NOMO-1 treated with dmso at 0.1 percent for 144 hours (cell line): ENCODE results near the gene CAB39L.
"Not testable (repeated sequence)": the region's sequence is repeated elsewhere in the genome, so short reads cannot be mapped to it uniquely, and the experiment has no call there.

ENCODE experiments used
- DNase-seq: peaks from one replicate; lab custom pipeline; 2025; ENCODE audit not compliant: unreplicated experiment; lab: John Stamatoyannopoulos, UW

CAB39L gene

DNA sequence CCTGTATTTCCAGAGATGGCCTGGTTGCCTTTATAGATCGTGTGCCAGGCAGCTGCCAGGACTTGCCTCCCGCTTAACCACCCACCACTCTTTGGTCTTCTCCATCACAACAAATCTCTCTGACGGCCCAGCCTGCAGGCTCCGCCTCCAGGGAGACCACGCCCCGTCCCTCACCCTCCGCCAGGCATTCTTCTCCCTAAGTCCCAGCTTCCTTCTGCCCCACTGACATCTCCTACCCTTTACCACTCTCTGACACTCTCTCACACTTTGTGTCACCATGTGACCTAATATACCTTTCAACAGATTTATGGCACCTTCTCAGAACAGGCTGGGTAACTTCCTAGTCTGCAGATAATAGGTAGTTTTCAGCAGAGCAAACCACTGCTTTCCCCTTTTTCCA, 95.1 kb downstream of the CAB39L start:
- DNase-seq, result no peak

DNA sequence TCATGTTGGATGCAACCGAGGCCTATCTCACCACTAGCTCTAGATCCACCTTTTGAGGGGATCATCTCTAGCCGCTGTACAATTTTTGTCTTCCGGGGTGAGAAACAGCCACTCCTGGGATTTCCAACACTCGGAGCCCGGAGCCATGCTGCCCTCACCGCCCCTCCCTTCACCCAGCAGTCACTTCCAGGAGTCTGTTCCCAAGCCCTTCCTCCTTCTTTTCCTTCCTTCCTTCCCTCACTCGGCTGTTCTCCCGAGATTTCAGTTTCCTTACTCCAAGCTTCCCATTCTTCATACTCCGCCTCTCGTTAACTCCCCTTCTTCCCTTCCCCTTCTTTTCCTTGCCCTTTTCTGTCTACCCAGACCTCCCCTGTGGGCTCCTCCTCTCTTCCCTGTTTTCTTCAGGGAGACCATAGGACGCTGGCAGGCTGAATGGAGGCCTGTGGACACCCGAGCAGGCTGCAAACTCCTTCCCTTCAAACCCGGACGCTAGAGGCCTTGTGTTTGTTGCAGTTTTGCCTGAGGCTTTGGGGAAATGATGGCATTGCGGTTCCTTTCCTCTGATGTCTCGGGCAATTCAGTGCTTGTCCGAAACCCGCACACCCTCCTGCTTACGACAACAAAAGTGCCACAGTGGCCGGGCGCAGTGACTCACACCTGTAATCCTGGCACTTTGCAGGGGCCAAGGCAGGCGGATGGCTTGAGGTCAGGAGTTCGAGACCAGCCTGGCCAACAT, 96.0 kb downstream of the CAB39L start:
- no peak for DNase-seq

DNA sequence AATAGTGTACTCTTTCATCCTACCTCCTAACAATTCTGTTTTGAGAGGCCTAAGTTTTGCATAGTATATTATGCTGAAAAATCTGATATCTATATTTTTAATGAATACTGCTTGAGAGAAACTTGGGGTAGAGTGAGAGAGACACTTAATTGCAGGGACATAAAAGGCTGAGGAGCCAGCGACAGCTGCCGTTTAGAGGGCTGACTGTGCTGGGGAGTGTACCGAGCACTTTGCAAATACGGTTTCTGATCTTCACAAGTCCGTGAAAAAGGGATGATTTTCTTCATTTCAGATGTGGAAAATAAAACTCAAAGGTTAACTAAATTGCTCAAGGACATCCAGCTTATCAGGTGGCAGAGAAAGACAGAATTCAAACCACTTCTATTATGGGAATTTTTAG, 97.4 kb downstream of the CAB39L start:
- DNase-seq, result no peak

DNA sequence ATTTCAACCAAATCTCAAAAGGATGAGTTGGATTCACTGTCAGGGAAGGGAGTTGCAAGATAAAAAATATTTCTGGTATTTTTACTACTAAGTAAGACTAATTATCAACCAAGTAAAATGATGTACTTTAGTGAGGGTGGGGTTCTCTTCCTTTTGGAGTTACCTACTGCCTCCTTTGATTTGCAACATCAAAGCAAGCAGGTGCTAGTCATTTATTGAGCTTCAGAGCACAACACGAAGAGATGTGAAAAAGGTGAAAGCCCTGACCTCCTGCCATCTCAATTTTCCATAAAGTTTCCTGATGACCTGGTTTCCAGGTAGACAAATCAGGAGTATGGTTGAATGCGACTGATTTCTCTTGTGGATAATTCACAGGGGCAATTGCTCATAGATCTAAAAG, 100.1 kb downstream of the CAB39L start:
- no peak for DNase-seq

DNA sequence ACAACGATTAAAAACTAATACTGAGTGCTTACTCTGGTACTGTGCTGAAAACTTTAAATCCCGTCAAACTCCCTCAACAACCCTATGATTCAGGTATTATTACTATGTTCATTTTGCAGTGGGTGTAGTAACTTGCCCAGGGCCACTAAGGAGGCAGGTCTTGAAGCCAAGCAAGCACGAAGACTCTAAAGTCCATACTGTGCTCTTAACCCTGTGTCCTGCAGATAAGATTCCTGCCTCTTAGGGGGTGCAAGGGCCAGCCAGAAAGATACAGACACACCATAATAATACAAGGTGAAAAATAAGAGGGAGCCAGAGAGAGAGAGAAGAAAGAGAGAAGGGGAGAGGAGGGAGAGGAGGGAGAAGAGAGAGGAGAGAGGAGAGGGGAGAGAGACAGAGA, 100.6 kb downstream of the CAB39L start:
- no peak for DNase-seq

DNA sequence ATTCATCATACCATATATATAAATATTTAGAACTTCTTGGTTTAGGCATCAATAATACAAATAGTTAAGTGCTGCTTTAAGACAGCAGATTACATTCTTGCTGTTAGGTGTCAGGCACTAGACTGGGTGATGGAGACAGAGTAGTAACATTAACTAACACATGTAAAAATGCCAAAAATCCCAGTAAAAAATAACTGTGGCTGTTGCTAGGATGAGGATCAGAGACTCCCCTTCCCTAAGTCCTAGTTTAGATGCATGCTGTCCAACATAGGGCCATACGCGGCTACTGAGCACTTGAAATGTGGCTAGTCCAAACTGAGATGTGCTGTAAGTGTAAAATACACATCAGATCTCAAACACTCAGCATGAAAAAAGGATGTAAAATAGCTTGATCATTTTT, 101.4 kb downstream of the CAB39L start:
- no peak for DNase-seq

DNA sequence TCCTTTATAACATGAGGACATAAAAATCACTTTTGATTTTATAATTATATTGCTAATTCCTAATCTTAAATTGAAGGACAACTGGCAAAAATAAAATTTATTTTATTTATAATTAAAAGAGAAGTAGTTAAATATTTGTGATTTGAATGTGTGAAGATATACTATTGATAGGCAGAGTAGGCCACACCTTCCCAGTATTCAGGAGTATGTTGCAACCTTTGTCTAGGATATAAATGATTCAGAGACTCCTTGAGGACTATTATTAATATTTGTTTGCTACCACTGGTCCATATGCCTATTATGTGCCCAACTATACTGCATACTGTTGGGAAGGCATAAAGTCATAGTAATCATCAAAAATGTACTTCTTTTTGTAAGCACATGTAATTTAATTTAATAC, 101.9 kb downstream of the CAB39L start:
- DNase-seq, result no peak

DNA sequence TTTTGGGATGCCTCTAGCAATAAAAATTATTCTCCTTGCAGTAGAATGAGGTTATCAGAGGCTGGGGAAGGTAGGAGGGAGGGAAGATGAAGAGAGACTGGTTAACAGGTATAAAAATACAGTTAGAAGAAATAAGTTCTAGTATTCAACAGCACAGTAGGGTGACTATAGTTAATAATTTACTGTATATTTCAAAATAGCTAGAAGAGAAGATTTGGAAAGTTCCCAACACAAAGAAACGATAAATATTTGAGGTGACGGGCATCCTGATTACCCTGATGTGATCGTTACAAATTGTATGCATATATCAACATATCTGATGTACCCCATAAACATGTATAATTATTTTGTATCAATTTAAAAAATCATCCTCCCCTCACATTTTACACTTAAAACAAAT, 102.3 kb downstream of the CAB39L start:
- no peak for DNase-seq

DNA sequence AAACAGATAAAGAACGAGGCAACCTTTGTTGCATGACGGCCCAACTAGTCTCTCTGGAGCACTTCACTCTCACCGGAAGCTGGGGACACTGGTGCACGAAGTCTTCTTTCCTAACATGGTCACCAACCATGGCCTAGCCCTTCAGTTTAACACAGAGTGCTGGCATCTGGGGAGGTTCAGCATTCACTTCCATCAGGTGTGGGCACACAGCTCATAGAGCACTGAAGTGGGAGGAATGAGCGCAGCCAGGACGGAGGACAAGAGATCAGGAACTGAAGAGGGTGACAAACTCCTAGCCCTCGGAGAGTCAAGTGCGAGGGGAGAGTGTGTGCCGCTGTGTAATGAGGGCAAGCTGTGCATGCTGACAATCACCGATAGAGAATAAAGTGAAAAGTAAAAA, 103.7 kb downstream of the CAB39L start:
- no peak for DNase-seq

DNA sequence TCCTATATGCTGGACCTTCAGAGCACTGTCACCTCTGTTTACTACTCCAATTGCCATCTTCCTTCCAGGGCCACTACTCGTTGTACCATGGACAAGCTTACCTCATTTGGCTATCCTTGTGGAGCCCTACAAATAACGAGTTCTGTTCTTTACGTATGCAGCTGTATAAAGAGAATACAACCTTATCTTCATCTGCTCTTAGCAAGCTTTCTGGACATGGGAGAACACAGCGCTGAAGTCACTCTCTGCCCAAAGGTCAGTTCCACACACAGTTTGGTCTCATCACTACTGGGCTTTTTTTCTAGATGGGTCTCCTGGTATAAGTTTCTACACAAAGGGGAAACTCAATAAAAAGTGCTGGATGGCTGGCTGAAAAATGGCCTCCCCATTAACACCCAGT, 107.2 kb downstream of the CAB39L start:
- DNase-seq, result no peak

DNA sequence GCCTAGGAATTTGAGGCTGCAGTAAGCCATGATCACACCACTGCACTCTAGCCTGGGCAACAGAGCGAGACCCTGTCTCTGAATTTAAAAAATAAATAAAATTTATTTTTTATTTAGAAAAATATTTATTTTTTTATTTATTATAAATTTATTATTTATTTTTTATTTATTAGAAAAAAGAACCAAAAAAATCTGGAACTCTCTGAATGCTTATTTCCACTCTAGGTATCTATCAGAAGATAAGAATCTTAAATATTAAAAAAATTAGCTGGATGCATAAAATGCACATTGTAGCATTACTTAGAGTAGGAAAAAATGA, 113.4 kb downstream of the CAB39L start:
- DNase-seq, result no peak

DNA sequence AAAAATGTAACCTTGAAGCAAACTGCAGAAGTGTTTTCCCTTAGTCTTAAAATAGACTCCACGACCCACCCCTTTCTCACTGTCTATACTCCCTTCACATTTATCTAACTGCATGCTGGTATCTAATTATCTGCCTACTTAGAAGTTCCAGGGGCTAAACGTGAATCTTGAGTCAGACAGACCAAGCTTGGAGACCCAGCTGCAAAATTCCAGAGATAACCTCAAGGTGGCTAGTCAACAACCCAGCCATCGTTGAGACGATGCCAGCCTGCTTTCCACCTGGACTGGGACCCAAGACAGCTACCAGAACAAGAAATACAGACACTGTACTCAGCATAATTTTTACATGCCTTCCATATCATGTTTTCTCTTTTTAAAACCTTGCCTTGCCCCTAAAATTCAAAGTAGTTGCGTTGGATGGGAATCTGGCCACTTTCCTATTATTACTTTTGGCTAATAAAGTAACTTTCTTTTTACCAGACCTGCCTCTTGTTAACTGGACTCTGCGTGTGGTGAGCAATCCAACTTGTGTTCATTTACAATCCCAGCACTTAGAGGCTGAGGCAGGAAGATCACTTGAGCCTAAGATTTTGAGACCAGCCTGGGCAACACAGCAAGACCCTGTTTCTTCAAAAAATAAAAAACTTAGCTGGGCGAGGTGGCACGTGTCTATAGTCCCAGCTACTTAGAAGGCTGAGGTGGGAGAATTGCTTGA, 113.9 kb downstream of the CAB39L start:
- no peak for DNase-seq

DNA sequence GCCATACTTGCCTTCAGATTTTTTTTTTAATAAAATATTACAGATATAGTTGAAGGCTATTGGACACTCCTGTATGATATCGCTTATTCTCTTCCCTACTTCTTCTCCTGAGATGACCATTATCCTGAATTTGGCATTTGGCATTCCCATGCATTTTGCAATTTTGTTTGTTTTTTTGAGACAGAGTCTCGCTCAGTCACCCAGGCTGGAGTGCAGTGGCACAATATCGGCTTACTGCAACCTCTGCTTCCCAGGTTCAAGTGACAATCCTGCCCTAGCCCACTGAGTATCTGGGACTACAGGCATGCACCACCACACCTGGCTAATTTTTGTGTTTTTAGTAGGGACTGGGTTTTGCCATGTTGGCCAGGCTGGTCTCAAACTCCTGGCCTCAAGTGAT, 116.7 kb downstream of the CAB39L start:
- DNase-seq, result not testable (repeated sequence)

DNA sequence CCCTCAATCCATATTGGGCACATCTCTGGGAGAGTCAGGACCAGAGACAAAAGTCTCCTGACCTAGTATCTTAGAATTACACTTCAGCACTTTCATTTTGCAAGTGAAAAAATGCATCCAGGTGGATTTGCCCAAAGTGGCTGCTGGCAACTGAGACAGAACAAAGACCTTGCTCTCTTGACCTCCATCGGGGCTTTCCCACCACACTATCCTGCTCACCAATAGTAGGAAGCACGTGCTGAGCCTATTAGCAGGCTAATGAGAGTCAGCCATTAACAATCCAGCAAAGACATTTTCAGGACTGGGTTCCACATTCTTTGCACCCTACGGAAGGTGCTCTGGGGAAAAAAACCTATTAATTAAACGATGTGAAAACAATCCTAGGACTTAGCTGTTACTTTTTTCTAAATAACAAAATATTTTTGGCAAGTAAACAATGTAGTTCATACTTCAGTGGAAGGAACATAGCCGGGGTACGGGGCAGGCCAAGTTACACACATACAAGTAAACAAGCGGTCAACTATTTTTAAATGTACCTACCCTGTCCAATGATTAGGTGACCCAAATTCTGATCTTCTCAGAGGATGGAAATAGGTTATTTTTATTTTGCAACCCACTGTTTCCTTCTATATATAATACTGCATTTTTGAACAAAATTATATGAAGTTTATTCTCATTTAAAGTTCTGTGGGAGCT, 117.5 kb downstream of the CAB39L start:
- no peak for DNase-seq

DNA sequence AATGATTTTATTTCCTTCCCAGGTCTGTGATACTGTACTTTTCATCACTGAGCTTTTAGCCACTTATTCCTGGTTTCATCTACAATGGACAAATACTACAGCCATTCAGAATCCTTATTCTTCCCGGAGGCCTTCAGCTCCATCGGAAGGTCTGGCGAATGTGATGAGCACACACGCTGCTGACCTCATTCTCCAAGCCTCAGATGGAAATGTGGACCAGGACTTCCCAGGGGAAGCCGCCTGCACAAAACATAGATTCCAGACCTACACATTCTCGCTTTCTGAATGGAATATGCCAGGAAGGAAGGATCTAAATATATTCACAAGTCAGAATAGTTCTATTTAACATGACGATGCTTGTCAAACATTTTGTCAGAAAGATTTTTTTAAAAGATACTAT, 120.5 kb downstream of the CAB39L start:
- DNase-seq, result no peak

DNA sequence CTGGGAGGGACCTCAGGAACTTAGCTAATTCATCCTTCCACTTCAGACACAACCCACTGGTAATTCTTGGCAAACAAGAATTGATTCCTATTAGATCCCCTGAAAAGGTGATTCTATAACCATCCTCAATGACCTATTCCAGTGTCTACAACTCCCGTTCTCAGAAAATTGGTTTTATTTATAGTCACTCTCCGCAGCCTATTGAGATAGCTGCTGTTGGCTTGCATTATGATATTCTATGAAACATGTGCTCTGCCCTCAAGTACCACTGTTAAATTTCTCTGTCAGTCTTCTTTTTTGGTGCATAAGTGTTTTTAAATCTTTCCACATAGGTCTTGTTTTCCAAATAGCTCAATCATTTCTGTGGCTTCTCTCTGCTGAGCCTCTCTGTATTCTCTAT, 121.2 kb downstream of the CAB39L start:
- no peak for DNase-seq

DNA sequence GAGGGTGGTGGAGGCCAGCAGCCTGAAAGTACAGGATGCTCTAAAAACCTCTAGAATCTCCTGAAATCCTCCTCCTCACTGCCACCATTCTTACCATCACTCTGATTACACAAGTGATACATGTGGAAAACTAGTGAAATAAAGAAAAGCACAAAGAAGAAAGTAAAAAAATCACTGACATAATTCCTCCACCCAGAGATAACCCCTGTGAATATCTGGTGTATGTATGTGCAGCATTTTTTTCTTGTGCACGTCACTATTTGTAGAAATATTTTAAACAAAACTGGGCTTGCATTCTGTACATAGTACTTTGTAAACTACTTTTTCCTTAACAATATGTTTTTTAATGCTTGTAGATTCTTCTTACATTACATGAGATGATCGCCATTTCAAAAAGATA, 122.9 kb downstream of the CAB39L start:
- DNase-seq, result no peak

DNA sequence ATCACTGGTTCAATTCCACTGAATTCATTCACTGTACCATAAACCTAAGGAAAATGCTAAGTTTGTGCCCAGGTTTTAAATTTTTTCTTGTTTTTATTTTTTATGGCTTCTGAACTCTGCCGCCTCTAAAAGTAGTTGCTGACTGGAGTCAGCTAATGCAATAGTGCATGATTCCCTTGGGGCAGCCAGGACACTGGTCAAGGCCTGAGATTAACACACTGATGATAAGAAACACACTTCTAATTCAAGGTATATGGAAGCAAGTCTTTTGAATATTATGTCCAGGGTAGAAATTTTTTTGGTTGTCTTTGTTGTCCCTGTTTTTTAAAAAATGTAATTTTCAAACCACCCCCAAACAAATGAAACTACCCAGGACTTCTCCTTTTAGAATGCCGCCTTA, 123.9 kb downstream of the CAB39L start:
- no peak for DNase-seq

DNA sequence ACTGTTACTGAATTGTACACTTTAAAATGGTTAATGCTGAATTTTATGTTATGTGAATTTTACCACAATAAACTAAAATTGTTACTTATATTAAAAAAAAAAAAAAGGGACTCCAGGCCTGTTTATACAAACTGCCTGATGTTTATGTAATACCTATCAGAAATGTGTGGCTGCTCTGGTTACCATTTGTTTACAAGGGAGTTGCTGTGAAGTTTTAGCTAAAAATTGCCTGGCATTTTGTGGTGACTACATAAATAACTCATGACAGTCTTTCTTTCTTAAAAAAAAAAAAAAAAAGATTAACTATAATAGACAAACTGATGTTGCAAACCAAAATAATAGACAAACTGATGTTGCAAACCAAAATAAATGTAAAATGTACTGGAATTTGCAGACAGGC, 124.3 kb downstream of the CAB39L start:
- DNase-seq, result no peak

DNA sequence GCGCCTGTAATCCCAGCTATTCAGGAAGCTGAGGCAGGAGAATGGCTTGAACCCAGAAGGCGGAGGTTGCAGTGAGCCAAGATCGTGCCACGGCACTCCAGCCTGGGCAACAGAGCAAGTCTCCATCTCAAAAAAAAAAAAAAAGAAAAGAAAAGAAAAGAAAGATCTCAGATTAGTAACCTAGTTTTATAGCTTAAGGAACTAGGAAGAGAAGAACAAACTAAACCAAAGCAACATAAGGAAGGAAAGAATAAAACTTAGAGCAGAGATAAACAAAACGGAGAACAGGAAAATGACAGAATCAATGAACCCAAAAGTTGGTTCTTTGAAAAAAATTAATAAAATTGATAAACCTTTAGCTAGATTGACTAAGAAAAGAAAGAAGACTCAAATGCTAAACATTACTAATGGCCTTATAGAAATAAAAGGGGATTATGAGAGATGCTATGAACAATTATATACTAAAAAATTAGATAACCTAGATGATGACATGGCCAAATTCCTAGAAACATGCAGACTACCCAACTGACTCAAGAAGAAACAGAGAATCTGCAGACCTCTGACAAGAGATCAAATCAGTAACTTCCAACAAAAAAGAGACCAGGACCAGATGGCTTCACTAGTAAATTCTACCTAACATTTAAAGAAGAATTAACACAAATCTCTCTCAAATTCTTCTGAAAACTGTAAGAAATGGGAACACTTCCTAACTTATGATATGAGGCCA, 127.9 kb downstream of the CAB39L start:
- DNase-seq, result no peak

DNA sequence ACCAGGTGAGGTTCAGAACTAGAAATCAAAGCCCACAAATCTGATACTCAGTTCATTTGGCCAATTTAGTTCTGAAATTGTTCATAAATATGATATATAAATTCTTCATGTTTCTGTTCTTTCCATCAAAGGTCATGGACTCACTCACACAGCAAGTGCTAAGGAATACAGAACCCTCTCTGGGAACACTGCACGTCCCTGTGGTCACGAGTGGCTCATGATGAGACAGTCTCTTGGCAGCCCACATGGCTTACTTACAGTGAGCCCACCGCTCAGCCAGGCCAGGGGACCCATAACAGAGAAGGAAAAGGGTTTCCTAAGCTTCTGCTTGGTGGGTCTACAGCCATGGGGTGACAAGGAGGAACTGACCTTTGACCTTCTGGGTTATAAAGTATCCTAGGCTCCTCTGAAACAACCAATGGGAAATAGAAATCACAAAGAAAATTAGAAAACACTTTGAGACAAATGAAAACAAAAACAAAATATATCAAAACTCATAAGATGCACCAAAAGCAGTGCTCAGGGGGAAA, 128.8 kb downstream of the CAB39L start:
- no peak for DNase-seq
